ENCODE data around the gene ATP8B3. TPM values are rescaled to one million over a fixed set of nuclear protein-coding genes. Genes with fewer than 3 reads are reported as not detected.

The ATP8B3 gene
- total RNA-seq, 1 experiment from 2014 or later, result 9.6 TPM

DNA sequence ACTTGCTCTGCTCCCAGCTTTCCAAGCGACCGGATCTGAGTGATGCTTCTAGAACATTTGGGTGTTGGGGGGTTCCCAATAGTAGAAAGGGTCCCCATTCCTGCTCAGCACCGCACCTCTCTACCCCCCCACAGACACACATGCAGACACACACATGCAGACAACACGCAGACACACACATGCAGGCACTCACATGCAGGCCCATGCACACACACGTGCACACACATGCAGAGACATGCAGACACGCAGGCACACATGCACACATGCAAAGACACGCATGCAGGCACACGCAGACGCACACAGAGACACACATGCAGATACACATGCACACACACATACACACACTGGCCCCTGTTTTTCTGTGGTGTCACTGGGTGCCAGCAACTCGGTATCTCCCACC lies 34.9 kb downstream of the ATP8B3 start:
- no peak overlapping the region for H2BK120ac ChIP-seq (ENCODE audit: low read depth, low read length, poor library complexity, severe bottlenecking)
- H3K27ac ChIP-seq (ENCODE audit: insufficient read length, low read depth, low read length), result no peak overlapping the region
- no peak overlapping the region for H2AFZ ChIP-seq (ENCODE audit: low read length)
- Mint-ChIP-seq H3K27ac (peak overlapping the region in 1 of 3 experiments; percentile 90; a peak in 1 of 7 replicates), H3K4me1 (peaks cover 13 to 22% of the 10 kb centered on the region in 2 experiments), H3K9me3 (peaks cover 21 to 36% of the 10 kb centered on the region in 2 experiments), H3K4me3 (peak overlapping the region in 1 of 2 experiments; percentile 73; a peak in 2 of 5 replicates), H3K36me3 (ENCODE audit: insufficient read depth in 1 of 3, low read depth in 3 of 3) (peaks cover 0 to 4% (median 0%) of the 10 kb centered on the region in 3 experiments; a peak in 3 of 7 replicates), H3K27me3 (ENCODE audit: low read depth) (peaks cover 99% of the 10 kb centered on the region)
- H4K5ac ChIP-seq (ENCODE audit: insufficient read length, low read depth, low read length), result no peak overlapping the region
- no peaks in the 10 kb centered on the region for H3K79me2 ChIP-seq (ENCODE audit: insufficient read depth, low read length)
- H3K4me1 ChIP-seq (ENCODE audit: insufficient read depth, low read length), result no peaks in the 10 kb centered on the region
- H2AK5ac ChIP-seq (ENCODE audit: insufficient read length, low read length), result no peak overlapping the region
- peak overlapping the region; percentile 28 for H3K4me2 ChIP-seq (ENCODE audit: insufficient read depth, insufficient read length, low read length)
- H3K9ac ChIP-seq (ENCODE audit: extremely low read depth, insufficient read length, low read length), result no peak overlapping the region
- H2BK20ac ChIP-seq (ENCODE audit: low read depth, low read length, poor library complexity, severe bottlenecking), result no peak overlapping the region
- no peak overlapping the region for H4K8ac ChIP-seq (replicated peaks; ENCODE audit: insufficient read length, low read depth, low read length)
- H3K27me3 ChIP-seq (ENCODE audit: insufficient read depth, low read length), result peaks cover 50% of the 10 kb centered on the region
- H3K4ac ChIP-seq (ENCODE audit: low read depth, low read length), result no peak overlapping the region
- no peak overlapping the region for H3K14ac ChIP-seq (ENCODE audit: insufficient read depth, low read length)
- no peaks in the 10 kb centered on the region for H3K79me1 ChIP-seq (ENCODE audit: insufficient read depth, low read depth, low read length, poor library complexity, severe bottlenecking)
- no peak overlapping the region for H3K18ac ChIP-seq (ENCODE audit: insufficient read length, low read depth, low read length)
- no peak overlapping the region for H2BK5ac ChIP-seq (ENCODE audit: insufficient read length, low read length)
- no peak overlapping the region for H2BK15ac ChIP-seq (ENCODE audit: low read depth, low read length)
- no peak overlapping the region for H3T11ph ChIP-seq (ENCODE audit: low read length)
- peak; percentile 27 for DNase-seq
- no peaks in the 10 kb centered on the region for H4K20me1 ChIP-seq (ENCODE audit: control insufficient read depth, insufficient read depth, insufficient read length)
- H3K23ac ChIP-seq (ENCODE audit: insufficient read length, low read depth, low read length), result no peak overlapping the region
- H3K23me2 ChIP-seq (ENCODE audit: insufficient read length, low read depth, low read length, poor library complexity, severe bottlenecking), result no peaks in the 10 kb centered on the region
- no peak overlapping the region for H3K56ac ChIP-seq (ENCODE audit: insufficient read length, low read depth, low read length)
- H3K9me3 ChIP-seq (ENCODE audit: control insufficient read depth, low read depth, low read length), result no peaks in the 10 kb centered on the region
- H2BK12ac ChIP-seq (ENCODE audit: insufficient read length, low read depth, low read length), result no peak overlapping the region
- TF ChIP-seq CTCF (conservative IDR thresholded peaks at IDR 0.05), result no peak
- no CpG with 5 or more reads among the region's 10 CpGs for WGBS (ENCODE audit: extremely low coverage, insufficient read length, low lambda C conversion rate)
- H4K91ac ChIP-seq (ENCODE audit: insufficient read length, low read depth, low read length), result no peak overlapping the region

Measured in H9 (cell line).